Activated naive CD4-positive, alpha-beta T cell treated with anti-CD3 and anti-CD28 coated beads, Interleukin-2, amount 10 ng/mL, durations not matched to agents 7 days and 5 days (primary cell): ENCODE measurements around the gene ABCB7.
"Not testable (repeated sequence)": the region's sequence is repeated elsewhere in the genome, so short reads cannot be mapped to it uniquely, and the experiment has no call there.

Source experiments
- CTCF ChIA-PET: fragments of 350-600 bp; sonication (Branson Sonifier 250); formaldehyde crosslinking; loops from one replicate; lab custom pipeline; 2021; ENCODE audit warnings: antibody characterized with exemption; lab: Charles Lee
- DNase-seq: peaks from one replicate; pipeline ENCODE4 v3.0.0-alpha.2; 2020
- H3K27ac Mint-ChIP-seq: one replicate; pipeline ENCODE4 v1.8.0; 2021; ENCODE audit warnings: mild to moderate bottlenecking, moderate library complexity, mixed read lengths
- H3K27me3 Mint-ChIP-seq: one replicate; pipeline ENCODE4 v1.8.0; 2021; ENCODE audit warnings: mild to moderate bottlenecking, mixed read lengths
- H3K36me3 Mint-ChIP-seq: one replicate; pipeline ENCODE4 v1.8.0; 2021; ENCODE audit warnings: mixed read lengths
- H3K4me1 Mint-ChIP-seq: one replicate; pipeline ENCODE4 v1.8.0; 2021; ENCODE audit warnings: mixed read lengths
- H3K4me3 Mint-ChIP-seq: one replicate; pipeline ENCODE4 v1.8.0; 2021; ENCODE audit warnings: mild to moderate bottlenecking, moderate library complexity, mixed read lengths
- H3K9me3 Mint-ChIP-seq: one replicate; pipeline ENCODE4 v1.8.0; 2021; ENCODE audit warnings: mixed read lengths

Gene ABCB7

DNA sequence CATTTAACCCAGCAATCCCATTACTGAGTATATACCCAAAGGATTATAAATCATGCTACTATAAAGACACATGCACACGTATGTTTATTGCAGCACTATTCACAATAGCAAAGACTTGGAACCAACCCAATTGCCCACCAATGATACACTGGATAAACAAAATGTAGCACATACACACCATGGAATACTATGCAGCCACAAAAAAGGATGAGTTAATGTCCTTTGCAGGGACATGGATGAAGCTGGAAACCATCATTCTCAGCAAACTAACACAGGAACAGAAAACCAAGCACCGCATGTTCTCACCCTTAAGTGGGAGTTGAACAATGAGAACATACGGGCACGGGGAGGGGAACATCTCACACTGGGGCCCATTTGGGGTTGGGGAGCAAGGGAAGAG is 27.0 kb downstream of the ABCB7 start:
- H3K36me3 Mint-ChIP-seq, H3K27me3 Mint-ChIP-seq, H3K27ac Mint-ChIP-seq, H3K9me3 Mint-ChIP-seq, H3K4me1 Mint-ChIP-seq, H3K4me3 Mint-ChIP-seq, CTCF ChIA-PET, DNase-seq: not testable (repeated sequence)

DNA sequence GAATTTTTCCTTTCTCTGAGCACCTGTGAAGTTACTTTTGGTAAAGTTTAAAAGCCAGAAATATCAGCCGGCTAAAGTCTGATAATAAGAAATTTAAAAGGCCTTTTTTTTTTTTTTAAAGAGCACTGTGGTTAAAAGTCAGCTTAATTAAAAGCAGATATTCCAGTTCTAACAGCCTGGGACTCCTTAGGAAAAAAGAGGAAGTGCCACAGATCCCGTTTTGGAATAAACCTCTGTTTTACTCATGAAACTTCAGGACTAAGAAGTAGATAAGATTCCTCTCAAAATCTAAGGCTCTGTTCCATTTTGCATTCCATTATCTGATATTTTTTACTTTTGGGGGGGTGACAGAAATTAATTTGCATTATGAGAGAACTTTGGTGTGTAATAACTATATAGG is 37.8 kb downstream of the ABCB7 start:
- H3K9me3 Mint-ChIP-seq: no peaks in the 10 kb centered on the region
- no peaks in the 10 kb centered on the region for H3K27me3 Mint-ChIP-seq
- H3K27ac Mint-ChIP-seq: no peak overlapping the region
- H3K4me3 Mint-ChIP-seq: no peak overlapping the region
- peaks cover 2% of the 10 kb centered on the region for H3K36me3 Mint-ChIP-seq
- CTCF ChIA-PET: no interaction called here
- DNase-seq: no peak
- H3K4me1 Mint-ChIP-seq: no peaks in the 10 kb centered on the region

DNA sequence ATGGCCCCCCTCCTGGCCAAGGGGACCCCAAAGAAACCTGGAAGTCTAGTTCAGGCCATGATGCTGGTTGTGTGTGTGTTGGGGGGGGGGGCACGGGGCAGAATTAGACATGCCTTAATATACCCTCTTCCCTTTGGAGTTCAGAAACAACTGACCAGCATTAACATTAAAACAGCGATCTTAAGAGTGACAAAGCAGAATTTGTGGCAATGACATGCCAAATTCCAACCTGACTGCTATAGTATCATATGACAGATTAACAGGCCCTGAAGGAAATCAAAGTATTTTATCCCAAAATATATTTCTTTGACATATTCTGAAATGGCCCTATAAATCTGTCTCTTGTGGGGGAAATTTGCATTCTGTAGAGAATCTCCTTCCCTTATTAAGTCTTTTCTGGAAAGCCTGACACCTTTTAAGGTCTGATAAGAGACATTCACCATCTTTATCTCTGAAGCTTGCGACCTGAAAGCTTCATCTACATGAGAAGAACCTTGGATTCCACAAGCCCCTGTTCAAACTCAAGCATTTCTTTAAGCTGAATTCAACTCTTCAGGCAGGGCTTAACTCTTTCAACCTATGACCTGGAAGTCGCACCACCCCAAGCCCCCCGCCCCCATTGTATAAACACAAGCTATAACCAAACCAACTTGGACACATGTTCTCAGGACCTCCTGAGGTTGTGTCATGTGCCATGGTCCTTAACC is 40.2 kb downstream of the ABCB7 start:
- CTCF ChIA-PET: no interaction called here
- Mint-ChIP-seq H3K9me3 (no peaks in the 10 kb centered on the region), H3K36me3 (peaks cover 2% of the 10 kb centered on the region), H3K27me3 (no peaks in the 10 kb centered on the region), H3K4me1 (no peaks in the 10 kb centered on the region), H3K27ac (no peak overlapping the region), H3K4me3 (no peak overlapping the region)
- DNase-seq: no peak

DNA sequence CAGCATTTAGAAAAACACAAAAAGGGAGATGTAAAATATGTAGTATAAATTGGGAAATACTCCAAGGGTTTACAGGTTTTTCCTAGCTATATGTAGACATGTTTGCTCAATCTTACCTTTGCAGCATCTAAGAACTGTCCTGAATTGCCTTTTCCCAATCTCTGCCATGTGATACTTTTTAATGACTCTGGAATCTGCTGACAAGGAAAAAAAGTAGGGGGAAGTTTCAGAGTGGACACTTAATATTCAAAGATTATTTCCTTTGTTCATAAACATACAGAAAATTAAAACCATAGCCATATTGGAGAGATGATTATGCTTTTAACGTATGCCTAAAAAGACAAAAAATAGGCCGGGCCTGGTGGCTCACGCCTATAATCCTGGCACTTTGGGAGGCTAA is 41.4 kb downstream of the ABCB7 start:
- Mint-ChIP-seq H3K4me1 (no peaks in the 10 kb centered on the region), H3K9me3 (no peaks in the 10 kb centered on the region), H3K27me3 (no peaks in the 10 kb centered on the region), H3K4me3 (no peak overlapping the region), H3K27ac (no peak overlapping the region), H3K36me3 (peaks cover 2% of the 10 kb centered on the region)
- DNase-seq: no peak
- CTCF ChIA-PET: no interaction called here

DNA sequence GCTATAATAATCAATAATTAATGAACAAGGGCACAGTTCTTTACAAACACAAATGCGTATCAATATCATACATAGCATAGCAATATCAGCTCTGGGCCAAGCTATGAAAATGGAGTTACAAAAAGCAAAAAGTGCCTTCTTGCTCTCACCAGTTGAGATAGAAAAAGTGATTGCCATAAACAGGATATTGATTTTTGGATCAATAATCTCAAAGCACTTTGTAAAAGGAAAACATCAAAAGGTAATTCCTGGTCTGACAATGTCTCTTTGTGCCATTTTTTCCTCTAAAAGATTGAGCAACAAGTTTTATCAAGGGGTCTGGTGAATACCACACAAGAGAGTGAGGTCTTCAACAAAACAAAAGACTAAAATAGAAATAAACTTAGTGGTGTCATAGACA is 42.4 kb downstream of the ABCB7 start:
- no peak overlapping the region for H3K4me3 Mint-ChIP-seq
- no peak overlapping the region for H3K27ac Mint-ChIP-seq
- no peaks in the 10 kb centered on the region for H3K4me1 Mint-ChIP-seq
- H3K27me3 Mint-ChIP-seq: no peaks in the 10 kb centered on the region
- H3K9me3 Mint-ChIP-seq: no peaks in the 10 kb centered on the region
- CTCF ChIA-PET: no interaction called here
- H3K36me3 Mint-ChIP-seq: peaks cover 2% of the 10 kb centered on the region
- no peak for DNase-seq

DNA sequence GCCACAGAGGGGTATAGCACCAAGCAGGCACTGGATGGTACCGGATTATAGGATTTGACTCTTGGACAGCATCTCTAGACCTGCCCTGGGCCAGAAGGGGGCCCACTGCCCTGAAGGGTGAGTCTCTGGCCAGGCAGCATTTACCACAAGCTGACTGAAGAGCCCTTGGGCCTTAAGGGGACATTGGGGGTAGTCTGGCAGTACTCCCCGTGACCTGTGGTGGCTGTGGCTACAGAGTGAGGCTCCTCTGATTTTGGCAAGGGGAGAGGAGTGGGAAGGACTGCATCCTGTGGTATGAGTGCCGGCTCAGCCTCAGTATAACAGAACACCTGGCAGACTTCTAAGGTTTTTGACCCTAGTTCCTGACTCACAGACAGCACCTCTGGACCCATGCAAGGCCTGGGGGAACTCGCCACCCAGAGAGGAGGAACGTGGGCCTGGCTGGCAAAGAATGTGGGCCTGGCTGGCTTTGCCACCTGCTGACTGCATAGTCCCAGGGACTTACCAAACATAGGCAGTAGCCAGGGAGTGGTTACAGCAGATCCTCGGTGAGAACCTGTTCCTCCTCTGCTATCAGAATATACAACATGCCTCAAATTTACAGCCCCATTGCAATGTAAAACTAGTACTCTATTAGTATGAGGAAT is 48.1 kb downstream of the ABCB7 start:
- H3K27ac Mint-ChIP-seq: no peak overlapping the region
- no peaks in the 10 kb centered on the region for H3K4me1 Mint-ChIP-seq
- no peak for DNase-seq
- peaks cover 8% of the 10 kb centered on the region for H3K36me3 Mint-ChIP-seq
- CTCF ChIA-PET: no interaction called here
- no peak overlapping the region for H3K4me3 Mint-ChIP-seq
- H3K27me3 Mint-ChIP-seq: no peaks in the 10 kb centered on the region
- H3K9me3 Mint-ChIP-seq: no peaks in the 10 kb centered on the region

DNA sequence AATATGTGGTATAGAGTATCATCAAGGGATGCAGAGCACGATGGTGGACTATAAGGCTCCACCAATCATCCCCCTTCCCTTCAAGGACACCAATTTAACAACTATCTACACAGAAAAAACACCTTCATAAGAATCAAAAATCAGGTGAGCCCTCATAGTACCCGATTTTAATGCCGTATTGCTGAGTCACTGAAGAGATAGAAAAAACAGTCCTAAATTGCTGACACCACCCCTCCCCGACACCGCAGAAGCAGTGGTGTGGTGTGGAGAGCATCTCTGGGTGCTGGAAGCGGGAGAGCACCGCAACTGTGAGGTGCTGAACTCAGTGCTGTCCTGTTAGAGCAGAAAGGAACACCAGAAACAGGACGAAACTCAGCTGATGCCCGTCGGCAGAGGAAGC is 49.3 kb downstream of the ABCB7 start:
- no peak overlapping the region for H3K4me3 Mint-ChIP-seq

DNA sequence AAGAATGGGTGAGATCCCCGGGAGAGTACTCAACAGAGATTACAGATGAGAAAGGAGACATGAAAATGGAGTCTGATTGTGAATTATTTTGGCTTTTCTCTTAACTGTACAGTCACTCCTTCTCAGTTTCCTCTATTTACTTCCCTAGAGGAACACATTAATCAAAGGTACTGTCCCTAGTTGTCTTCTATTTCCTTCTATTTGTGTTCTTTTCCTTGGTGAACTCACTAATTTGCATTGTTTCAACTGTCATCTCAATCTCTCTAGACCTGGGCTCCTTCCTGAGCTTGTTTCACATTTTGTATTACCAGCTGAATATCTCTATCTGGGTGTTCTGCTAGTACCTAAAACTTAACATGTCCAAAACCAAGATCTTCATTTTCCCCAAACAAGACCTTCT is 59.8 kb downstream of the ABCB7 start:
- no peak for DNase-seq
- Mint-ChIP-seq H3K27ac (no peak overlapping the region), H3K4me1 (no peaks in the 10 kb centered on the region), H3K36me3 (peaks cover 14% of the 10 kb centered on the region), H3K27me3 (no peaks in the 10 kb centered on the region), H3K4me3 (no peak overlapping the region), H3K9me3 (no peaks in the 10 kb centered on the region)
- CTCF ChIA-PET: no interaction called here

More for the DNA sequence above, 49.3 kb downstream of the ABCB7 start:
- Mint-ChIP-seq H3K4me1 (no peaks in the 10 kb centered on the region), H3K27ac (no peak overlapping the region), H3K27me3 (no peaks in the 10 kb centered on the region), H3K9me3 (no peaks in the 10 kb centered on the region), H3K36me3 (peaks cover 11% of the 10 kb centered on the region)
- DNase-seq: no peak
- CTCF ChIA-PET: no interaction called here

DNA sequence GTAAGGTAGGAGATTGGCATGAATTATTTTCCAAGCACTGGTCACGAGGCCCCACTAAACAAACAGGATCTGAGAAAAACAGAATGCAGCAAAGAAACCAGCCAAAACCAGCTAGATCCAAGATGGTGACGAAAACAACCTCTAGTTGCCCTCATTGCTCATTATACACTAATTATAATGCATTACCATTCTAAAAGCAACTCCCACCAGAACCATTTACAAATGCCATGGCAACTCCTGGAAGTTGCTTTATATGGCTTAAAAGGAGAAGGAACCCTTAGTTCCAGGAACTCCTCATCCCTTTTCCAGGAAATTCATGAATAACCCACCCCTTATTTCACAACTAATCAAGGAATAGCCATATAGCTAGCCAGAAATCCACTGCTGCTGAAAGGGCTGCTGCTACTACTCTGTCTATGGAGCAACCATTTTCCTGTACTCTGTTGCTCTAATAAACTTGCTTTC is 69.3 kb downstream of the ABCB7 start:
- DNase-seq: no peak
- H3K27me3 Mint-ChIP-seq: no peaks in the 10 kb centered on the region
- no peak overlapping the region for H3K27ac Mint-ChIP-seq
- H3K4me3 Mint-ChIP-seq: no peak overlapping the region
- H3K36me3 Mint-ChIP-seq: peaks cover 3% of the 10 kb centered on the region
- H3K4me1 Mint-ChIP-seq: no peaks in the 10 kb centered on the region
- CTCF ChIA-PET: no interaction called here
- H3K9me3 Mint-ChIP-seq: no peaks in the 10 kb centered on the region

DNA sequence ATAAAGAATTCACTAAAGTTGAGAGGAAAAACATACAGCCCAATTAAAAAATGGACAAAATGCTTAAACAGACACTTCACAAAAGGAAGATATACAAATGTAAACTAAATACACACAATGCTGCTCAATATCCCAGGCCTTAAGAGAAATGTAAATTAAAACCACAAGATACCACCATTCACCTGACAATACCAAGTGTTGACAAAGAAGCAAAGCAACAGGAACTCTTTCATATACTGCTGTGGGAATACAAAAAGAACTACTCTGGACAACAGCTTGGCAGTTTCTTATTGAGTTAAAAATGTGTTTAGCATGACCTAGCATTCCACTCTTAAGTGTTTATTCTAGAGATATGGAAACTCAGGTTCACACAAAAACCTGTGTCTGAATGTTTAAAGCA is 71.3 kb downstream of the ABCB7 start:
- H3K9me3 Mint-ChIP-seq: no peaks in the 10 kb centered on the region
- no peaks in the 10 kb centered on the region for H3K27me3 Mint-ChIP-seq
- CTCF ChIA-PET: no interaction called here
- H3K27ac Mint-ChIP-seq: no peak overlapping the region
- no peaks in the 10 kb centered on the region for H3K4me1 Mint-ChIP-seq
- peaks cover 3% of the 10 kb centered on the region for H3K36me3 Mint-ChIP-seq
- no peak overlapping the region for H3K4me3 Mint-ChIP-seq
- DNase-seq: no peak

DNA sequence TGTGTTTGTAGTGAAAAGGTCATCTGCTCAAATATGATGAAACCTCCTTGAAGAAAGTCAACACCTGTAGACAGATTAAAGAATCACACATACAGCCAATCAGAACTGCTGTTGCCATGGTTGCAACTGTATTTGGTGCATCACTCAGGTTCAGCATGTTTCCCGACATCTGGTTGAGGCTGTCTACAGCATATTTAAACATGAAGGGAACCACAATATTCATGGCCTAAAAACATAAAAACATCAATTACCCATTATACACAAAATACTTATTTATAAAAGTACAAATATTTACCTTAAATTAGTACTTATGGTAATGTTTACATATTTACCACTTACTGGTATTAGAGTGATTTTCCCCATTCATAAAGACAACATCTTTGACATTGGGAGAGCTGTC is 79.7 kb downstream of the ABCB7 start:
- peaks cover 10% of the 10 kb centered on the region for H3K36me3 Mint-ChIP-seq
- H3K27ac Mint-ChIP-seq: no peak overlapping the region
- H3K4me3 Mint-ChIP-seq: no peak overlapping the region
- H3K4me1 Mint-ChIP-seq: no peaks in the 10 kb centered on the region
- DNase-seq: no peak
- H3K27me3 Mint-ChIP-seq: no peaks in the 10 kb centered on the region
- CTCF ChIA-PET: no interaction called here
- H3K9me3 Mint-ChIP-seq: no peaks in the 10 kb centered on the region

DNA sequence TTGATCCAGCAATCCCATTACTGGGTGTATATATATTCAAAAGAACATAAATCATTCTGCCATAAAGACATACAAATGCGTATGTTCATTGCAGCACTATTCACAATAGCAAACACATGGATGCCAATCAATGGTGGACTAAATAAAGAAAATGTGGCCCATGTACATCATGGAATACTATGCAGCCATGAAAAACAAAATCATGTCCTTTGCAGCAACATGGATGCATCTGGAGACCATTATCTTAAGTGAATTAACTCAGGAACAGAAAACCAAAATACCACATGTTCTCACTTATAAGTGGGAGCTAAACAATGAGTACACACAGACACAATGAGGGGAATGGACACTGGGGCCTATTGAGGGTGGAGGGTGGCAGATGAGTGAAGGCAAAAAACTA is 81.6 kb downstream of the ABCB7 start:
- H3K9me3 Mint-ChIP-seq: no peaks in the 10 kb centered on the region
- no peak overlapping the region for H3K4me3 Mint-ChIP-seq
- H3K4me1 Mint-ChIP-seq: no peaks in the 10 kb centered on the region
- peaks cover 10% of the 10 kb centered on the region for H3K36me3 Mint-ChIP-seq
- DNase-seq: no peak
- CTCF ChIA-PET: no interaction called here
- H3K27ac Mint-ChIP-seq: no peak overlapping the region
- no peaks in the 10 kb centered on the region for H3K27me3 Mint-ChIP-seq

DNA sequence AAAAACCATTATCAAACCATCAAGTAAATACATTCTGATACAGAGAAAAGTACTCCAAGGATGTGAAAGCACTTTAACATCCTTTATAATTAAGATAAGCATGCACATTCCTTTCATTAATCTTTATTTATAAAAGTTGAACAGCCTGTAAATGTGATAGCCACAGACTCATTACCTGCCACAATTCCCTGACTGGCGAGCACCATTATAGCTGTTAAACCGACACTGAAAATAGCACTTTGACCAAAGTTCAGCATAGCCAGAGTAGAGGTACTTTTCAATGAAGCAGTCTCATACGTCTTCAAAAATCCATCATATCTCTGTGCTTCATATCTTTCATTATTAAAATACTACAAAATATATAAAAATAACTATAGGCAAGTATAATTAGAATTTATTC is 84.7 kb downstream of the ABCB7 start:
- DNase-seq: no peak
- Mint-ChIP-seq H3K36me3 (peaks cover 10% of the 10 kb centered on the region), H3K4me3 (no peak overlapping the region), H3K27me3 (no peaks in the 10 kb centered on the region), H3K9me3 (no peaks in the 10 kb centered on the region), H3K27ac (no peak overlapping the region), H3K4me1 (no peaks in the 10 kb centered on the region)
- CTCF ChIA-PET: no interaction called here

DNA sequence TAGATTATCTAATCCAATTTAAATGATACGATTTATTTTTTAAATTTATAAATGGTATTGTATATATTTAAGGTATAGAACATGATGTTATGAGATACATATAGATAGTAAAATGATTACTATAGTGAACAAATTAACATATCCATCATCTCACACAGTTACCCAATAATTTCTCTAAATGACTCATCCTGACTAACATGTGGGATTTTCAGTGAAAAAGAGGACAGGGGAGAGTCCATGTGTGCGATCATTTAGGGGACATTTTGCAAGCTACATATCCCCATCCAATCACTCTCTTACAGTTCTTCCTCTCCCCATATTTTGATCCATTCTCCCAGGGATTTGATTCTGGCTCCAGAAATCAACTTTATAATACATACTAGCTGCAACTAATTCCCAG is 88.2 kb downstream of the ABCB7 start:
- H3K4me3 Mint-ChIP-seq: no peak overlapping the region
- DNase-seq: no peak
- no peaks in the 10 kb centered on the region for H3K4me1 Mint-ChIP-seq
- CTCF ChIA-PET: no interaction called here
- H3K27ac Mint-ChIP-seq: no peak overlapping the region
- no peaks in the 10 kb centered on the region for H3K36me3 Mint-ChIP-seq
- H3K27me3 Mint-ChIP-seq: no peaks in the 10 kb centered on the region
- no peaks in the 10 kb centered on the region for H3K9me3 Mint-ChIP-seq

DNA sequence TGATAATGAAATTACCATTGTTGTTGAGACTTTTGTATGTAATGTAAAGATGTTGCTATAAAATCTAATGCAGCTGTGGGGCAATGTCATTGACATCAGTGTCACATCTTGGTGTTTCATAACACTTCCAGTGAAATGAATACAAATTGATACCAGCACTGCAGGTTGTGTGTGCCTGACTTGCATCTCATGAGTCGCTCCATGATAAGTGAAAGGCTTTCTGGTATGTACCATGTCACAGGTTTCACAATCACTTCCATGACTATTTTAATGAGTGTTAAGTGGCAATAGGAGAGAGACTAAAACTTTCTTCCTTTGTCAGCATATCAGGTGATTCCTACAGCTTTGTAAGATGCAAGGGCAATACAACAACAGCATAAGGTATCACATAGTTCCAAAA is 94.4 kb downstream of the ABCB7 start:
- Mint-ChIP-seq H3K36me3 (peaks cover 15% of the 10 kb centered on the region), H3K4me1 (no peaks in the 10 kb centered on the region), H3K27ac (no peak overlapping the region), H3K27me3 (no peaks in the 10 kb centered on the region), H3K9me3 (no peaks in the 10 kb centered on the region), H3K4me3 (no peak overlapping the region)
- no peak for DNase-seq
- CTCF ChIA-PET: no interaction called here
